ENCODE data around the gene ABCC12. TPM values are rescaled to one million over a fixed set of nuclear protein-coding genes. Genes with fewer than 3 reads are reported as not detected.

Gene ABCC12
- polyA plus RNA-seq, 2 of the 4 experiments (the other 2 are of a cell fraction): 0.23 TPM; not detected in 1

DNA sequence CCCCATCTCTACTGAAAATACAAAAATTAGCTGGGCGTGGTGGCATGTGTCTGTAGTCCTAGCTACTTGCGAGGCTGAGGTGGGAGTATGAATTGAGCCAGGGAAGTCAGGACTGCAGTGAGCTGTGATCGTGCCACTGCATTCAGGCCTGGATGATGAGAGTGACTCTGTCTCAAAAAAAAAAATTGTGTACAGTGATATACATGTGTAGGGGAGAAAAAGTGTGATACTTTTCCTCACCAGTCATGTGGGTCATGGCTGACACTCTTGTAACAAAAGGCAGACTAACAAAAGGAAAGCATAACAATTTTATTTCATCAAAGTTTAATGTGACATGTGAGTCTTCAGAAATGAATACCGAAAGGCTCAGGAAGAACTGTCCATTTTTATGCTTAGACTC, 2.0 kb upstream of the ABCC12 start:
- DNase-seq (ENCODE audit: low read depth in 1 of 2, low spot score in 1 of 2) (no peak), ATAC-seq (no peak; a peak in 1 of 6 replicates), FAIRE-seq (no peak)
- POLR2A ChIA-PET: no interaction called here
- Histone ChIP-seq H3K9me3 (no peaks in the 10 kb centered on the region), H3K4me1 (peaks cover 34% of the 10 kb centered on the region), H3K4me3 (no peak overlapping the region), H3K27ac (peak overlapping the region; percentile 72 to 85; a peak in 5 of 6 replicates), H3K4me2 (peak overlapping the region; percentile 55)
- WGBS (ENCODE audit: missing lambda C conversion rate): 74% methylated on average over 4 of the region's 4 CpGs
- TF ChIP-seq, protein P1, sequence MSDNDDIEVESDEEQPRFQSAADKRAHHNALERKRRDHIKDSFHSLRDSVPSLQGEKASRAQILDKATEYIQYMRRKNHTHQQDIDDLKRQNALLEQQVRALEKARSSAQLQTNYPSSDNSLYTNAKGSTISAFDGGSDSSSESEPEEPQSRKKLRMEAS (IDR thresholded peaks at IDR 0.05): 0 out of 2 replicates have a peak, but pooled peaks have one; percentile 9
- no peak for TF ChIP-seq ZSCAN20 (CRISPR knock-in tag; IDR thresholded peaks at IDR 0.05)
- CTCF ChIA-PET: interaction anchor here (0.8 to 3.7 kb wide), 21 partner anchors 11 to 1210 kb away, joined by 3 to 20 read pairs (median 4); no protein-coding TSS in a partner anchor

DNA sequence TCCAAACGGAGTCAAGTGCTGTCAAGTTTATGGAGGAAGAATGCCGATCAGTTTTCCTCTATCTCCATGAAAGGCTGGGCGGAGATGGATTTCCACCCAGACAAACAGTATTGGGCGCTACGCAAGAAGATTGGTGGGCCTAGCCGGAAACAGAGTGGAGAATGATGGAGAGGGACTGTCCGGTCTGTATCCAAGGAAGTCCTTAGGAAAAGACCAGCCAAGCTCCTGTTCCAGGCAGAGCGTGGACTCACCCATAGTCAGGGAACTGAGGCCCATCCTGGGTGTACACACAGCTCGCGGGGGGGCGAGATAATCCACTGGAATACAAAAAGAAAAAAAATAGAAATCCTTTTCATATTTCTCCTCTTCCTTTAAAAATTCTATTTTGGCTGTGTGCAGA, 1.5 kb upstream of the ABCC12 start:
- DNase-seq (ENCODE audit: low read depth in 1 of 2, low spot score in 1 of 2): no peak
- no peak overlapping the region for H3K4me3 ChIP-seq
- POLR2A ChIA-PET: interaction anchor here (1.5 kb wide), 1 partner anchor 31 kb away, joined by 4 read pairs; no protein-coding TSS in a partner anchor
- H3K9me3 ChIP-seq: no peaks in the 10 kb centered on the region
- H3K4me1 ChIP-seq: peaks cover 34% of the 10 kb centered on the region
- no peak for ATAC-seq
- H3K27ac ChIP-seq: peak overlapping the region; percentile 72 to 85; a peak in 5 of 6 replicates
- CTCF ChIA-PET: interaction anchor here (0.5 to 3.7 kb wide), 36 partner anchors 9 to 1298 kb away, joined by 3 to 20 read pairs (median 3); no protein-coding TSS in a partner anchor
- peak overlapping the region; percentile 55; the same call in 1 of the 3 replicates for H3K4me2 ChIP-seq
- no peak for FAIRE-seq
- 77% methylated on average over 11 of the region's 11 CpGs for WGBS (ENCODE audit: missing lambda C conversion rate)
- TF ChIP-seq CTCF (IDR thresholded peaks at IDR 0.05) (no peak), HOXB13 (CRISPR knock-in tag; IDR thresholded peaks at IDR 0.05; ENCODE audit: low read depth) (no peak), NPAS2 (CRISPR knock-in tag; IDR thresholded peaks at IDR 0.05; ENCODE audit: borderline replicate concordance) (no peak), ZC3H11A (IDR thresholded peaks at IDR 0.05) (no peak), EHF (CRISPR knock-in tag; IDR thresholded peaks at IDR 0.05) (no peak), HOXA7 (CRISPR knock-in tag; IDR thresholded peaks at IDR 0.05) (no peak), RAD21 (conservative IDR thresholded peaks at IDR 0.05 in 1 of 2, IDR thresholded peaks at IDR 0.05 in 1 of 2) (no peak), KDM5A (IDR thresholded peaks at IDR 0.05) (no peak), ESRRA (IDR thresholded peaks at IDR 0.05; ENCODE audit: borderline replicate concordance, low read length) (no peak), RCOR1 (IDR thresholded peaks at IDR 0.05; ENCODE audit: low read depth, low read length) (no peak), FOSL2 (IDR thresholded peaks at IDR 0.05) (no peak), FOSL2 (CRISPR knock-in tag; IDR thresholded peaks at IDR 0.05) (no peak), JUNB (IDR thresholded peaks at IDR 0.05) (no peak), FOXS1 (CRISPR knock-in tag; IDR thresholded peaks at IDR 0.05) (no peak)
- TF ChIP-seq, protein P2, sequence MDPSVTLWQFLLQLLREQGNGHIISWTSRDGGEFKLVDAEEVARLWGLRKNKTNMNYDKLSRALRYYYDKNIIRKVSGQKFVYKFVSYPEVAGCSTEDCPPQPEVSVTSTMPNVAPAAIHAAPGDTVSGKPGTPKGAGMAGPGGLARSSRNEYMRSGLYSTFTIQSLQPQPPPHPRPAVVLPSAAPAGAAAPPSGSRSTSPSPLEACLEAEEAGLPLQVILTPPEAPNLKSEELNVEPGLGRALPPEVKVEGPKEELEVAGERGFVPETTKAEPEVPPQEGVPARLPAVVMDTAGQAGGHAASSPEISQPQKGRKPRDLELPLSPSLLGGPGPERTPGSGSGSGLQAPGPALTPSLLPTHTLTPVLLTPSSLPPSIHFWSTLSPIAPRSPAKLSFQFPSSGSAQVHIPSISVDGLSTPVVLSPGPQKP (IDR thresholded peaks at IDR 0.05; ENCODE audit: low read depth, low read length): no peak
- TF ChIP-seq, protein P3, sequence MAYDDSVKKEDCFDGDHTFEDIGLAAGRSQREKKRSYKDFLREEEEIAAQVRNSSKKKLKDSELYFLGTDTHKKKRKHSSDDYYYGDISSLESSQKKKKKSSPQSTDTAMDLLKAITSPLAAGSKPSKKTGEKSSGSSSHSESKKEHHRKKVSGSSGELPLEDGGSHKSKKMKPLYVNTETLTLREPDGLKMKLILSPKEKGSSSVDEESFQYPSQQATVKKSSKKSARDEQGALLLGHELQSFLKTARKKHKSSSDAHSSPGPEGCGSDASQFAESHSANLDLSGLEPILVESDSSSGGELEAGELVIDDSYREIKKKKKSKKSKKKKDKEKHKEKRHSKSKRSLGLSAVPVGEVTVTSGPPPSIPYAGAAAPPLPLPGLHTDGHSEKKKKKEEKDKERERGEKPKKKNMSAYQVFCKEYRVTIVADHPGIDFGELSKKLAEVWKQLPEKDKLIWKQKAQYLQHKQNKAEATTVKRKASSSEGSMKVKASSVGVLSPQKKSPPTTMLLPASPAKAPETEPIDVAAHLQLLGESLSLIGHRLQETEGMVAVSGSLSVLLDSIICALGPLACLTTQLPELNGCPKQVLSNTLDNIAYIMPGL (CRISPR knock-in tag; IDR thresholded peaks at IDR 0.05; ENCODE audit: borderline replicate concordance): no peak

DNA sequence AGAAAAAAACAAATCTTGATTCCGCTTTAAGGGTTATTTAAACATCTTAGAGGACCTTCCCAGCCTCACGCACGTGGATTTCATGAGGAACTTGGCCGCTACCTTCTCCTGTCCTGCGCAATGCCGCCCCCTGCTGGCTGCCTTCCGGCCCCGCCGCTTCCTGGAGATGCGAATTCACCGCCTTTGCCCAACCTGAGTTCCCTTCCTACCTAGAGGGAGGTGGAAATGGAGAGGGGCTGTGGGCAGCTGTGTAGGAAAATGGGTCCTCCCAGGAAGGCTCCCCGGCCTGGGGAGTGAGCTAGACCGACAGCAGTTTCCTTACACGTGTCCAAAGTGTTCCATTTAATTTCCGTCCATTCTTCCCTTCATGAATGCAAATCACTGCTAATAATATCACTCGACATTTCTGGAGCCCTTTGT, 1.0 kb upstream of the ABCC12 start:
- no peak overlapping the region for H3K4me3 ChIP-seq
- peak; percentile 82 to 90 for ATAC-seq
- ChIA-PET CTCF (interaction anchor here (0.5 to 3.7 kb wide), 39 partner anchors 10 to 1297 kb away, joined by 3 to 20 read pairs (median 3); no protein-coding TSS in a partner anchor), POLR2A (interaction anchor here (1.5 kb wide), 1 partner anchor 30 kb away, joined by 4 read pairs; no protein-coding TSS in a partner anchor)
- DNase-seq (ENCODE audit: low read depth in 1 of 2, low spot score in 1 of 2): peak; percentile 66 to 88
- no peaks in the 10 kb centered on the region for H3K9me3 ChIP-seq
- peaks cover 34% of the 10 kb centered on the region for H3K4me1 ChIP-seq
- H3K27ac ChIP-seq: peak overlapping the region; percentile 72 to 85
- 16% methylated on average over 16 of the region's 16 CpGs for WGBS (ENCODE audit: missing lambda C conversion rate)
- peak; percentile 7 for FAIRE-seq
- H3K4me2 ChIP-seq: peak overlapping the region; percentile 52
- no peak for TF ChIP-seq CEBPB (IDR thresholded peaks at IDR 0.05)
- TF ChIP-seq, protein P4, sequence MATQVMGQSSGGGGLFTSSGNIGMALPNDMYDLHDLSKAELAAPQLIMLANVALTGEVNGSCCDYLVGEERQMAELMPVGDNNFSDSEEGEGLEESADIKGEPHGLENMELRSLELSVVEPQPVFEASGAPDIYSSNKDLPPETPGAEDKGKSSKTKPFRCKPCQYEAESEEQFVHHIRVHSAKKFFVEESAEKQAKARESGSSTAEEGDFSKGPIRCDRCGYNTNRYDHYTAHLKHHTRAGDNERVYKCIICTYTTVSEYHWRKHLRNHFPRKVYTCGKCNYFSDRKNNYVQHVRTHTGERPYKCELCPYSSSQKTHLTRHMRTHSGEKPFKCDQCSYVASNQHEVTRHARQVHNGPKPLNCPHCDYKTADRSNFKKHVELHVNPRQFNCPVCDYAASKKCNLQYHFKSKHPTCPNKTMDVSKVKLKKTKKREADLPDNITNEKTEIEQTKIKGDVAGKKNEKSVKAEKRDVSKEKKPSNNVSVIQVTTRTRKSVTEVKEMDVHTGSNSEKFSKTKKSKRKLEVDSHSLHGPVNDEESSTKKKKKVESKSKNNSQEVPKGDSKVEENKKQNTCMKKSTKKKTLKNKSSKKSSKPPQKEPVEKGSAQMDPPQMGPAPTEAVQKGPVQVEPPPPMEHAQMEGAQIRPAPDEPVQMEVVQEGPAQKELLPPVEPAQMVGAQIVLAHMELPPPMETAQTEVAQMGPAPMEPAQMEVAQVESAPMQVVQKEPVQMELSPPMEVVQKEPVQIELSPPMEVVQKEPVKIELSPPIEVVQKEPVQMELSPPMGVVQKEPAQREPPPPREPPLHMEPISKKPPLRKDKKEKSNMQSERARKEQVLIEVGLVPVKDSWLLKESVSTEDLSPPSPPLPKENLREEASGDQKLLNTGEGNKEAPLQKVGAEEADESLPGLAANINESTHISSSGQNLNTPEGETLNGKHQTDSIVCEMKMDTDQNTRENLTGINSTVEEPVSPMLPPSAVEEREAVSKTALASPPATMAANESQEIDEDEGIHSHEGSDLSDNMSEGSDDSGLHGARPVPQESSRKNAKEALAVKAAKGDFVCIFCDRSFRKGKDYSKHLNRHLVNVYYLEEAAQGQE (IDR thresholded peaks at IDR 0.05): no peak
- TF ChIP-seq EHMT2 (IDR thresholded peaks at IDR 0.05; ENCODE audit: low read depth): no peak
- TF ChIP-seq EP300 (IDR thresholded peaks at IDR 0.05): no peak
- 0 out of 2 replicates have a peak, but pooled peaks have one; percentile 37 for TF ChIP-seq FOSB (CRISPR knock-in tag; IDR thresholded peaks at IDR 0.05)
- no peak for TF ChIP-seq CBX8 (IDR thresholded peaks at IDR 0.05)
- peak; percentile 97 to 98 for TF ChIP-seq RAD21 (conservative IDR thresholded peaks at IDR 0.05 in 1 of 2, IDR thresholded peaks at IDR 0.05 in 1 of 2)
- TF ChIP-seq TP53 (CRISPR knock-in tag; IDR thresholded peaks at IDR 0.05): no peak
- no peak for TF ChIP-seq RARB (CRISPR knock-in tag; IDR thresholded peaks at IDR 0.05)
- no peak for TF ChIP-seq KDM5A (IDR thresholded peaks at IDR 0.05)

All from A549 (cell line).